GM19351 (cell line): ENCODE measurements around the gene TMEM132E.
"Not testable (repeated sequence)": the region's sequence is repeated elsewhere in the genome, so short reads cannot be mapped to it uniquely, and the experiment has no call there.

Source experiments
- ATAC-seq: cut with Tn5 transposase; IDR thresholded peaks from one replicate; pipeline ENCODE4 v1.9.1; 2021; ENCODE audit warnings: mild to moderate bottlenecking, moderate library complexity; ENCODE audit not compliant: unreplicated experiment

Gene TMEM132E, protein sequence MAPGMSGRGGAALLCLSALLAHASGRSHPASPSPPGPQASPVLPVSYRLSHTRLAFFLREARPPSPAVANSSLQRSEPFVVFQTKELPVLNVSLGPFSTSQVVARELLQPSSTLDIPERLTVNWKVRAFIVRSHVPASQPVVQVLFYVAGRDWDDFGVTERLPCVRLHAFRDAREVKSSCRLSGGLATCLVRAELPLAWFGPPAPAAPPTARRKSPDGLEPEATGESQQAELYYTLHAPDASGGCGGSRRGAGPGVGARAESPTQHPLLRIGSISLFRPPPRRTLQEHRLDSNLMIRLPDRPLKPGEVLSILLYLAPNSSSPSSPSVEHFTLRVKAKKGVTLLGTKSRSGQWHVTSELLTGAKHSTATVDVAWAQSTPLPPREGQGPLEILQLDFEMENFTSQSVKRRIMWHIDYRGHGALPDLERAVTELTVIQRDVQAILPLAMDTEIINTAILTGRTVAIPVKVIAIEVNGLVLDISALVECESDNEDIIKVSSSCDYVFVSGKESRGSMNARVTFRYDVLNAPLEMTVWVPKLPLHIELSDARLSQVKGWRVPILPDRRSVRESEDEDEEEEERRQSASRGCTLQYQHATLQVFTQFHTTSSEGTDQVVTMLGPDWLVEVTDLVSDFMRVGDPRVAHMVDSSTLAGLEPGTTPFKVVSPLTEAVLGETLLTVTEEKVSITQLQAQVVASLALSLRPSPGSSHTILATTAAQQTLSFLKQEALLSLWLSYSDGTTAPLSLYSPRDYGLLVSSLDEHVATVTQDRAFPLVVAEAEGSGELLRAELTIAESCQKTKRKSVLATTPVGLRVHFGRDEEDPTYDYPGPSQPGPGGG (N-terminal part only)

DNA sequence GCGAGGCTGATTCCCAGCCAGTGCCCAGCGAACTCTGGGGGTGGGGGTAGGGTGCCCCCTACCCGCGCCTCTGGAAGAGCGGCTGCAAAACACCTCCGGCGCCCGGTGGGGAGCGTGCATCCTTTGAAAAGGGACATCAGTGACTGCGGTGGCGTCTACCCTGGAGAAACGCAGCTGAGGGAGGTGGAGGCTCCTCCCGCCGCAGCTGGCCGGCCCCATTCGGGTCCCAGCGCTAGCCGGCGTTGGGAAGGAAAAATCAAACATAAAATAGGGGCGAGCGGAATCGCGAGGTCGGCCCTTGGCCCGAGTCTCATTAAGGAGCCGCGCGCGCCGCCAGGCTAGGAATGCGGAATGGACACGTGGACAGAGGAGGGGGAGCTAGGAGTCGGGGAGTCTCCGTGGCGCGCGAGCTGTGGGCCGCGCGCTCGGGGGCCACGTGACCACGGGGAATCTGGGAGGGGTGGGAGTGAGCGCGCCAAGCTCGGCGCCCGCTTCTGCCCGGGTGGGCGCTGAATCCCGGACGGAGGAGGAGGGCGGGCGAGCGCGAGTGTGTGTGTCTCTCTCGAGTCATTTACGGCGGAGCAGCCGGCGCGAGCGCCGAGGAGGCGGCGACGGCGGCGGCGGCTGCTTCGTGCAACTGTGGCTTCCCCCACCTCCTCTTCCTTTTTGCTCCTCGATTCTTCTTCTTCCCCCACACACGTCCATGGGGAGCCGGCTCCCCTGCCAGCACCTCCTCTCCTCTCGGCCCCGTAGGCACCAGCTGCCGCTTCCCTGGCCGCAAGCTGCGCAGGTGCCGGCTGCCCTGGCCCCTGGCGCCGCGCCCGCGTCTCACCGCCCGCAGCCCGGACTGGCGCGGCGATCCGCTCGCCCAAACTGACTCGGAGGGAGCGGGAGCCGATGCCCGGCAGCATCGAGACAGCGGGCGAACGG lies at the start of gene TMEM132E:
TMEM132E (plus strand) TSS at position 566 of the 930 bp plus-strand sequence. CDS start 1,495 bp downstream, outside the sequence.
- no peak for ATAC-seq

- no peak for ATAC-seq
These were observed 48.5 kb upstream of the TMEM132E start for GRCh38 chr17:34530918-34531317.

GRCh38 chr17:34532281-34533065 lies 46.9 kb upstream of the TMEM132E start:
- no peak for ATAC-seq

DNA sequence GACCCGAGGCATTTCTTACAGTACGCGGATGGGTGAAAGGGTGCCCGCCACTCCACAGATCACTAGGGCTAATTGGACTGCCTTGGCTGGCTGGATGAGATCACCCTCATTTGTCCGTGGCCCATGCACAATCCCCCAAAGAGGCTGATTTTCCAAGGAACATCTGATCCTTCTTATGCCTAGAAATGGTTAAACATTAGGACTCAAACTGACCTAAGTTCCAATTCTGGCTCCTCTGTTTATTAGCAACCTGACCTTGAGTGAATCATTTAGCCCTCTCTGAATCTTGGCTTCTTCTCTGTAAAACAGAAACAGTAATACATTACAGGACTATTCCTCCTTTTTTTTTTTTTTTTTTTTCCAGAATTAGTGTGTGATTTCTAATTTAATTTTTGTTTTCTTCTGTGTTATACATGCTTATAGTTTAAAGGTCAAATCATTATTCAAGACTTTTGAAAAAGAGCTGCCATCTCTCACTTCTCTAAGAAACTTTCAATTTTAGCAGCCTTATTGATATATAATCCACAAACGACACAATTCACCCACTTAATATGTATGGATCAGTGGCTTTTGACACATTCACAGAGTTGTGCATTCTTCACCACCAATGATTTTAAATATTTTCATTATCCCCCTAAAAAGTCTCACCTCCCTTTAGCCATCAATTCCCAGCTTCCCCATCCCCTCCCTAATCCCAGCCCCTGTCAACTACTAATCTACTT lies 45.4 kb upstream of the TMEM132E start:
- ATAC-seq = no peak

DNA sequence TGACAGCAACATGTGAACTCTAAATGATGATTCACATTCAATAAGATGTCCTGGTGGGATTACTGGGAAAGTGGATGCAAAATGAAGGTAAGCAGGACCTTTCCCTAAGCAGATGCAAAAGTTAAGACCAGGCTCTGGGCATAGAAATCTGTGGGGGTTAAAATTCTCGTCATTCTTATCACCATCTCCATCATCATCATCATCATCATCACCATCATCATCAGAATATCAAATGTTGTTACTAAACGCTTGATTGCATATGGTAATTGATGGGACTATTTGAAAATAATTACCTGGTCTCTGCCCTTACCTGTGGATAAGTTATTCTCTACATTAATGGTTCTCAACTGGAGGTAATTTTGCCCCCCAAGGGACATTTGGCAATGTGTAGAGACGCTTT lies 41.9 kb upstream of the TMEM132E start:
- ATAC-seq = no peak

GRCh38 chr17:34538582-34538981 lies 40.8 kb upstream of the TMEM132E start:
- not testable (repeated sequence) for ATAC-seq

GRCh38 chr17:34539881-34540280 lies 39.5 kb upstream of the TMEM132E start:
- no peak for ATAC-seq

DNA sequence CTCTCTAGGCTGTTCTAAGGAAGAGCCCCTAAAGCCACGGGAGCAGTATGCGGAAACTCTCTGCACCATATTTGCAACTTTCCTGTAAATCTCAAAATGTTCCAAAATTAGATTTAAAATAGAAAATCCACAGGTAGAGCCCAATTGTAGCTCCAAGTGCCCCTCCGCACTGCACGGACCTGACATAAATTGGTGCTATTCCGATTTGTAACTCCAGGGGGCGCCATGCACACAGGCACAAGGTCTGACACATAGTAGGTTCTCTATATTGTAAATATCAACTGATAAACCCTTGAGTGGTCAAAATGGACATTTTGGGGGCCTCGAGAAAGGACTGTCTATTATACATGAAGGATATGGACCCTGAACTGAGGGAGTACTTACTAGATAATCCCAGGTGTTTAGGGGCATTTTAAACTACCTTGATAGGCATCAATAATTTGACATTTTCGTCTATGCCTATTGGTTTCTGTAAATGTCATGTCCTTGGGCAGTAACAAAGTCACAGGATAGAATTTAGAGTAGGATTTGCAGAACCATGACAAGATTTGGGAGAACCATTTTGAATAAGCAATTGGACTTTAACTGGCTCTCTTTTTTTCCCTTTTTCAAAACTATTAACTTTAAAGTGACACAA lies 36.6 kb upstream of the TMEM132E start:
- no peak for ATAC-seq

GRCh38 chr17:34547453-34548063 lies 31.8 kb upstream of the TMEM132E start:
- no peak for ATAC-seq

DNA sequence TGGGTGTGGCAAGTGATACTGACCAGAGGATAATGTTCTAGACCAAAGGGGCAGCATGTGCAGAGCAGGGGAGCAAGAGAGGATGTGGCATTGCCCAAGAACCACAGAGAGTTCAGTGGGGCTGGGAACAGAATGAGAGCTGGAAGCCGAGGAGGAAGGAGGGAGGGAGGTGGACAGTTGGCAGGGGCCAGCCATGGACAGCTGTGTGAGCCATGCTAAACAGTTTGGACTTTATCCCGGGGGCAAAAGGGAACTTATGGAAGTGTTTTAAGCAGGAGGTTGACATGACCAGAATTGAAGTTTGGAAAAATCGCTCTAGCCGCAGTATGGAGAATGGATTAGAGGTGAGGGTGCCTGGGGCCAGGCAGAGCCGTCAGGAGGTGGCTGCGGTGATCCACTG lies 29.4 kb upstream of the TMEM132E start:
- ATAC-seq = no peak

- ATAC-seq = no peak
These were observed 25.5 kb upstream of the TMEM132E start for GRCh38 chr17:34553907-34554306.

DNA sequence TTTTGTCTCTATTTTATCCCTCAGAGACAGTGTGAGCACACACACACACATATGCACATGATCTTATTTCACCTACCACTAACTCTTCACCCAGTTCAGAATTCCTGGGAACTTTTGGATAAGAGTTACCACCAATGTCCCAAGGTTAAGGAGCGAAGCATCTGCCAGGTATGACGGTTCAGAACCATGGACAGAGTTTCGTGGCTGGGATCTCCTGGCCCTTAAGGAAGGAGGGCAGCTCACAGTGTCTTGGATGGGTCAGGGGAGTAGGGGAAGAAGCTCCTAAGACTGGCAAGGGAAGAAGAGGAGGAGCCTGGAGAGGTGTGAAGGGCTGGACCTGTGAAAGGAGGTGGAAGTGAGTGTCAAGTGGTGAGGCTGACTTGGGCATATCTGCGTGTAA lies 23.0 kb upstream of the TMEM132E start:
- ATAC-seq = no peak

DNA sequence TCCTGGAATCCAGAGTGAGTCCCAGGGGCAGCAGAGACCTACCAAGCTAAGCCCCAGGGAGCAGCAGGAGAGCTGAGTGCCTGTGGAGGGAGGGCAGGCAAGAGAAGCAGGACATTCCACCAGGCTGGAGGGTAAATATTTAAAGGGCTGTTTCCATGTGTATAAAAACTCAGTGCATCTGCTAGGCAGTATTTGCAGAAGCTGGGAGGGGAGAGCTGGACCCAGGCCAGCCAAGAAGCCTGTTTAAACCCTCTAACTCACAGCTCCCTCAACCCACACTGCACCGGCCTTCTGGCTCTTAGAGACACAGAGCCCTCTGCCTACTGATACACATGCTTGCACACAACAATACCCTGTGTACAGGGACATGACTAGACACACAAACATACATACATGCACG lies 22.5 kb upstream of the TMEM132E start:
- ATAC-seq = no peak

DNA sequence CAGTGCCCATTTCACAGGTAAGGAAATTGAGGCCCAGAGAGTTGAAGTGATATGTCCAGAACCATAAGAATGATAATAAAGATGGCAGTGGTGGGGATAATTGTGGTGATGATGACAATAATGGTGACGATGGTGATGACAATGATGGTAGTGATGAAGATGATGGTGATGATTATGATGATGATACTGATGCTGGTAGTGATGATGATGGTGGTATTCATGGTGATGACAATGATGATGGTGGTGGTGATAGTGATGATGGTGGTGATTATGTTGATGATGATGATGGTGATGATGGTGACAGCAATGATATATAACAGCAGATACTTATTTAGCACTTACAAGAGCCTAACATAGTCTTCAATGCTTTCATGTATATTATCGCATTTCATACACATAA lies 18.1 kb upstream of the TMEM132E start:
- ATAC-seq = no peak

DNA sequence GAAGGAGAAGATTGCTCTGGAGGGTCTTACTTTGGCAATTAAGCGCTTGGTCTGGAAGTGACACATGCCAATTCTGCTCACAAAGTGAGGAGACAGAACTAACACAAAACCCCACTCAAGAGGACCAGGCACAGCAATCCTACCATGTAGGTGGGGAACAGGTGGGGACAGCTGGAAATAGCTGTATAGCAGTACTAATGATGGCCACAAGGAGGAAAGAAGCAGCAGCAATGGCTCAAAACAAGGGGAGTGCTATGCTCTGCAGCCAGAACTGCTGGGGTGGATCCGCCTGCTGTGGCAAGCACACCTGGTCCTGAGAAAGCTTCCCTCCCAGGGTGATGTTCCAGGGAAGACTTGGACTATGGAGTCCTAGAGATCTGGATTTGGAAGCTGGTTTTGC lies 17.0 kb upstream of the TMEM132E start:
- no peak for ATAC-seq

GRCh38 chr17:34565713-34566112 lies 13.7 kb upstream of the TMEM132E start:
- ATAC-seq = no peak

GRCh38 chr17:34566201-34566600 lies 13.2 kb upstream of the TMEM132E start:
- no peak for ATAC-seq

GRCh38 chr17:34566873-34567272 lies 12.5 kb upstream of the TMEM132E start:
- ATAC-seq = no peak
